ENCODE measurements around the gene ZNF835.

Gene ZNF835

DNA sequence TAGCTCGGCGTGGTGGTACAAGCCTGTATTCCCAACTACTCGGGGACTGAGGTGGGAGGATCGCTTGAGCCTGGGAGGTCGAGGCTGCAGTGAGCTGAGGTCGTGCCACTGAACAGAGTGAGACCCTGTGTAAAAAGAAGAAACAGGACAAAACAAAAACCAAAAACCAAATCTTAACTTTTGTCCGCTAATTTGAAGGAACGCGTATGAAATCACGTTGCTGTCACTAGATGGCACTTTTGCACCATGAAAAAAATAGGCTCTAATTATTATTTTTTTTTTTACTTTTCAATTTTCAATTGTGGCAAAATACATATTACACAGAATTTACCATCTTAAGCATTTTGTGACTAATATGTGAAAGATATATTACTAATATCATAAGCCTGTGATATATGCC is 17.6 kb upstream of the ZNF835 start:
- DNase-seq (ENCODE audit: low read depth in 1 of 2, low spot score in 1 of 2): no peak
- H3K27me3 ChIP-seq (ENCODE audit: insufficient read depth, poor library complexity, severe bottlenecking): no peaks in the 10 kb centered on the region
- no peak overlapping the region for H3K27ac ChIP-seq (replicated peaks)
- H3K4me3 ChIP-seq (replicated peaks; ENCODE audit: insufficient read depth, low read length): no peak overlapping the region
- TF ChIP-seq, protein P1, sequence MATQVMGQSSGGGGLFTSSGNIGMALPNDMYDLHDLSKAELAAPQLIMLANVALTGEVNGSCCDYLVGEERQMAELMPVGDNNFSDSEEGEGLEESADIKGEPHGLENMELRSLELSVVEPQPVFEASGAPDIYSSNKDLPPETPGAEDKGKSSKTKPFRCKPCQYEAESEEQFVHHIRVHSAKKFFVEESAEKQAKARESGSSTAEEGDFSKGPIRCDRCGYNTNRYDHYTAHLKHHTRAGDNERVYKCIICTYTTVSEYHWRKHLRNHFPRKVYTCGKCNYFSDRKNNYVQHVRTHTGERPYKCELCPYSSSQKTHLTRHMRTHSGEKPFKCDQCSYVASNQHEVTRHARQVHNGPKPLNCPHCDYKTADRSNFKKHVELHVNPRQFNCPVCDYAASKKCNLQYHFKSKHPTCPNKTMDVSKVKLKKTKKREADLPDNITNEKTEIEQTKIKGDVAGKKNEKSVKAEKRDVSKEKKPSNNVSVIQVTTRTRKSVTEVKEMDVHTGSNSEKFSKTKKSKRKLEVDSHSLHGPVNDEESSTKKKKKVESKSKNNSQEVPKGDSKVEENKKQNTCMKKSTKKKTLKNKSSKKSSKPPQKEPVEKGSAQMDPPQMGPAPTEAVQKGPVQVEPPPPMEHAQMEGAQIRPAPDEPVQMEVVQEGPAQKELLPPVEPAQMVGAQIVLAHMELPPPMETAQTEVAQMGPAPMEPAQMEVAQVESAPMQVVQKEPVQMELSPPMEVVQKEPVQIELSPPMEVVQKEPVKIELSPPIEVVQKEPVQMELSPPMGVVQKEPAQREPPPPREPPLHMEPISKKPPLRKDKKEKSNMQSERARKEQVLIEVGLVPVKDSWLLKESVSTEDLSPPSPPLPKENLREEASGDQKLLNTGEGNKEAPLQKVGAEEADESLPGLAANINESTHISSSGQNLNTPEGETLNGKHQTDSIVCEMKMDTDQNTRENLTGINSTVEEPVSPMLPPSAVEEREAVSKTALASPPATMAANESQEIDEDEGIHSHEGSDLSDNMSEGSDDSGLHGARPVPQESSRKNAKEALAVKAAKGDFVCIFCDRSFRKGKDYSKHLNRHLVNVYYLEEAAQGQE (IDR thresholded peaks at IDR 0.05; ENCODE audit: insufficient replicate concordance, low read depth): no peak
- TF ChIP-seq SPI1 (IDR thresholded peaks at IDR 0.05; ENCODE audit: borderline replicate concordance, low read depth) (no peak), POLR2AphosphoS5 (IDR thresholded peaks at IDR 0.05; ENCODE audit: low read depth) (no peak), GABPA (IDR thresholded peaks at IDR 0.05; ENCODE audit: low read depth) (no peak)
- TF ChIP-seq, protein P2, sequence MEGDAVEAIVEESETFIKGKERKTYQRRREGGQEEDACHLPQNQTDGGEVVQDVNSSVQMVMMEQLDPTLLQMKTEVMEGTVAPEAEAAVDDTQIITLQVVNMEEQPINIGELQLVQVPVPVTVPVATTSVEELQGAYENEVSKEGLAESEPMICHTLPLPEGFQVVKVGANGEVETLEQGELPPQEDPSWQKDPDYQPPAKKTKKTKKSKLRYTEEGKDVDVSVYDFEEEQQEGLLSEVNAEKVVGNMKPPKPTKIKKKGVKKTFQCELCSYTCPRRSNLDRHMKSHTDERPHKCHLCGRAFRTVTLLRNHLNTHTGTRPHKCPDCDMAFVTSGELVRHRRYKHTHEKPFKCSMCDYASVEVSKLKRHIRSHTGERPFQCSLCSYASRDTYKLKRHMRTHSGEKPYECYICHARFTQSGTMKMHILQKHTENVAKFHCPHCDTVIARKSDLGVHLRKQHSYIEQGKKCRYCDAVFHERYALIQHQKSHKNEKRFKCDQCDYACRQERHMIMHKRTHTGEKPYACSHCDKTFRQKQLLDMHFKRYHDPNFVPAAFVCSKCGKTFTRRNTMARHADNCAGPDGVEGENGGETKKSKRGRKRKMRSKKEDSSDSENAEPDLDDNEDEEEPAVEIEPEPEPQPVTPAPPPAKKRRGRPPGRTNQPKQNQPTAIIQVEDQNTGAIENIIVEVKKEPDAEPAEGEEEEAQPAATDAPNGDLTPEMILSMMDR (IDR thresholded peaks at IDR 0.05; ENCODE audit: insufficient read depth, low read length): no peak

- Histone ChIP-seq H3K27ac (replicated peaks) (no peak overlapping the region), H3K4me3 (replicated peaks; ENCODE audit: insufficient read depth, low read length) (no peak overlapping the region), H3K27me3 (ENCODE audit: insufficient read depth, poor library complexity, severe bottlenecking) (no peaks in the 10 kb centered on the region)
- no peak for DNase-seq (ENCODE audit: low read depth in 1 of 2, low spot score in 1 of 2)
- TF ChIP-seq GABPA (IDR thresholded peaks at IDR 0.05; ENCODE audit: low read depth) (no peak), SPI1 (IDR thresholded peaks at IDR 0.05; ENCODE audit: borderline replicate concordance, low read depth) (no peak)
- TF ChIP-seq, protein P2 (IDR thresholded peaks at IDR 0.05; ENCODE audit: insufficient read depth, low read length): no peak
Observed at GRCh38 chr19:56687031-56687430, 15.5 kb upstream of the ZNF835 start.

DNA sequence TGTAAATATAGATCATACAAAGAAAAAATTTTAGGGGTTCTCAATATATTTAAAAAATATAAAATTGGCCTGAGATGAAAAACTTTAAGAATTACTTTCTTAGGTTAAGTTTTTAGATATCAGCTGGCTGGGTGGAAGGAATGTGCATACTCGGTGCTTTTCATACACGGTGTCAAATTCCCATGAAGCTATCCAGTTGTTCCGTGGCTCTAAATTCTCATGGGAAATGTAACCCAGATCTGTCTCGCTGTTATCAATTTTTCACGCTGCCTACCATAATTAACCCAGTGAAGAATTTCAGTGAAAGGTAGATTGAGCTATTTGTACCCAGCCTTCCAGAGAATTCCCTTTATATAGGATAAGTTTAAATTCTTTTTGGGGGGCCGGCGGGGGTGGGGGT is 11.6 kb upstream of the ZNF835 start:
- no peak overlapping the region for H3K4me3 ChIP-seq (replicated peaks; ENCODE audit: insufficient read depth, low read length)
- TF ChIP-seq GABPA (IDR thresholded peaks at IDR 0.05; ENCODE audit: low read depth) (no peak), POLR2AphosphoS5 (IDR thresholded peaks at IDR 0.05; ENCODE audit: low read depth) (no peak), SPI1 (IDR thresholded peaks at IDR 0.05; ENCODE audit: borderline replicate concordance, low read depth) (no peak)
- TF ChIP-seq, protein P2 (IDR thresholded peaks at IDR 0.05; ENCODE audit: insufficient read depth, low read length): no peak
- TF ChIP-seq, protein P1 (IDR thresholded peaks at IDR 0.05; ENCODE audit: insufficient replicate concordance, low read depth): no peak
- H3K27me3 ChIP-seq (ENCODE audit: insufficient read depth, poor library complexity, severe bottlenecking): no peaks in the 10 kb centered on the region
- no peak for DNase-seq (ENCODE audit: low read depth in 1 of 2, low spot score in 1 of 2)
- H3K27ac ChIP-seq (replicated peaks): no peak overlapping the region

GRCh38 chr19:56681702-56682101 is 10.1 kb upstream of the ZNF835 start:
- H3K27ac ChIP-seq (replicated peaks): no peak overlapping the region
- no peak overlapping the region for H3K4me3 ChIP-seq (replicated peaks; ENCODE audit: insufficient read depth, low read length)
- TF ChIP-seq SPI1 (IDR thresholded peaks at IDR 0.05; ENCODE audit: borderline replicate concordance, low read depth): no peak
- TF ChIP-seq, protein P2 (IDR thresholded peaks at IDR 0.05; ENCODE audit: insufficient read depth, low read length): no peak
- TF ChIP-seq, protein P1 (IDR thresholded peaks at IDR 0.05; ENCODE audit: insufficient replicate concordance, low read depth): no peak
- no peak for TF ChIP-seq GABPA (IDR thresholded peaks at IDR 0.05; ENCODE audit: low read depth)
- TF ChIP-seq POLR2AphosphoS5 (IDR thresholded peaks at IDR 0.05; ENCODE audit: low read depth): no peak
- DNase-seq (ENCODE audit: low read depth in 1 of 2, low spot score in 1 of 2): no peak
- H3K27me3 ChIP-seq (ENCODE audit: insufficient read depth, poor library complexity, severe bottlenecking): no peaks in the 10 kb centered on the region

Data from HL-60 (cell line).